Right hindlimb (tissue), 1 donor: ENCODE measurements around the gene C1orf35.
A peak's percentile ranks its signal among the peaks of the same experiment; 100 is the strongest.
"Not testable (repeated sequence)": the region's sequence is repeated elsewhere in the genome, so short reads cannot be mapped to it uniquely, and the experiment has no call there.

ENCODE experiments used
- DNase-seq: peaks from one replicate; pipeline ENCODE4 v3.0.0-alpha.2; 2018

C1orf35 gene

DNA sequence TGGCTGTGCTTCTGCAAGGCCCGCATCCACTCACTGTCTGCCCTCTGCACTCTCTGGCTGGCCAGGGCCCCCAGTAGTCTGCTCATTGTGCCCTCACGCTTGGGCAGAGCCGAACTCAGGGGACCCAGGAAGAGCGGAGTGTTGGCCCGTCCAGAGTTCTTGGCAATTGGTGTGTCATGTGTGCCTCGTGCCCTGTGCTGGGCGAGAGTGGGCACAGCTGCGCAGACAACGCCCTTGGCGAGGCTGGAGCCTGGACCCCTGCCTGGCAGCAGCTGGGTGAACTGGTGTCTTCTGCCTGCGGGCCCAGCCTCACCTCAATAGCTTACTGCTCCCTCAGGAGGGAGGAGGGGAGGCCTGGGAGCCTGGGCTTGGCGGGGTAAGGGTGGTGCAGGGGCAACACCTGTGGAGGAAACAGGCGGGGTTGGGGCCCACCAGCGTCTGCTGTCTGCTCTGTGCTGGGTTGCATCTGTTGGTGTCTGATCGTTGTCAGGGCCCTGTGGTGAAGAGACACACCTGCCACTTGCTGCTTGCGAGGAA is 39.1 kb upstream of the C1orf35 start:
- peak; percentile 53 for DNase-seq

DNA sequence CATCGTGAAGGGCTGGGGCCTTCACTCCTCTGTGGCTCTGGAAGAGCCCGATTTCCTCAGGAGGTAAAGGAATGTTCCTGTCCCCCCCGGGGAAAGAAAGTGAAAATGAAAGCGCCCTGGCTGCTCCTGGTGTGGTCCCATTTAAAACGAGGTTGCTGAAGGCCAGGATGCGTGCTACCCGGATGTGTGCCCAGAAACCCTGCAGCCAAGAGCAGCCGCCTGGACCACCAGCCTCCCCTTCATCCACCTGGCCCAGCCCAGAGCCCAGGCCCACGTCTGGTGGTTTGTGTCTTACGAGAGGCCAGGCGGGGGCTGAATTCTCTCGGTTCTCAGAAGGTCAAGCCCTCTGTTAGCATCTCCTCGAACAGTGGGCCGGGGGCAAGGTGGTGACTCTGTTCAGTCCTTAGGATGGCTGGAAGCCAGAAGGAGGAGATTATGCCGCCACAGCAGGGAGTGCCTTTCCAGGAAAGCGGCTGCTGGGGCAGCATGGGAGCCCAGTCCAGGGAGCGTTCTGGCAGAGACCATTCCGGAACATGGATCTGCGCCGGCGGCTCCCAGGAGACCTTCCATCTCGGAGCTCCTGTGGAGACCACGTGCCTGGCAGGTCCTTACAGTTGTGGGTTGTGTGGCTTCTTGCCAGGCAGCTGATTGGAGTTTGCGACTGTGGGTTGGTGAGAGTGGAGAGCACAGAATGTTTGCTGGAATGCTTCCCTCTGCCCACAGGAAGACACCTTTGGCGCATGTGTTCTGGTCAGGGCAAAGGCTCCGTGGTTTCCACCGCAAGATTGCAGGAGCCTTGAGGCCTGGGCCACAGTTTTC is 38.3 kb upstream of the C1orf35 start:
- DNase-seq, result peak; percentile 61

DNA sequence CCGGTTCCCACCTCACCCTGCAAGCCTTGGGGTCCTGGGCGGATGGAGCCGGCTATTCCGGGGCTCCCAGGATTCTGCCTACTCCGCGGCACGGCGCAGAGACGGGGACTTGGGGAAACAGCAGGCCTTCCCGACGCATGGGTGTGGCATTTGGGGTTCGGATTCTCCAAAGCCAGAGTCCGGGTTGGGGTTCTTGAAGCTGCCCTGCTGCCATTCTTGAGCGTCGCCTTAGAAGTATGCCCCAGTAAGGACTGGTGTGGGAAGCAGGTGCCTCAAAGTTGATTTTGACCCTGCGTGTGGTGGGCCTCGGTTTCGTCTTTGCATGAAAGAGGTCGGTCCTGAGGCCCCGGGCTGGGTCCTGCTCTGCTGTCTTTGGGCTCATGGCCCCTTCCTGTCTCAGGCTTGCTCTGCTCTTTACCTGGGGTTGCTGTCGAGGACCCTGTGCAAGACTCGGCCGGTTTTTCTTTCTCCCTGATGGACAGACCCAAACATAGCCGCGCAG is 37.6 kb upstream of the C1orf35 start:
- no peak for DNase-seq

DNA sequence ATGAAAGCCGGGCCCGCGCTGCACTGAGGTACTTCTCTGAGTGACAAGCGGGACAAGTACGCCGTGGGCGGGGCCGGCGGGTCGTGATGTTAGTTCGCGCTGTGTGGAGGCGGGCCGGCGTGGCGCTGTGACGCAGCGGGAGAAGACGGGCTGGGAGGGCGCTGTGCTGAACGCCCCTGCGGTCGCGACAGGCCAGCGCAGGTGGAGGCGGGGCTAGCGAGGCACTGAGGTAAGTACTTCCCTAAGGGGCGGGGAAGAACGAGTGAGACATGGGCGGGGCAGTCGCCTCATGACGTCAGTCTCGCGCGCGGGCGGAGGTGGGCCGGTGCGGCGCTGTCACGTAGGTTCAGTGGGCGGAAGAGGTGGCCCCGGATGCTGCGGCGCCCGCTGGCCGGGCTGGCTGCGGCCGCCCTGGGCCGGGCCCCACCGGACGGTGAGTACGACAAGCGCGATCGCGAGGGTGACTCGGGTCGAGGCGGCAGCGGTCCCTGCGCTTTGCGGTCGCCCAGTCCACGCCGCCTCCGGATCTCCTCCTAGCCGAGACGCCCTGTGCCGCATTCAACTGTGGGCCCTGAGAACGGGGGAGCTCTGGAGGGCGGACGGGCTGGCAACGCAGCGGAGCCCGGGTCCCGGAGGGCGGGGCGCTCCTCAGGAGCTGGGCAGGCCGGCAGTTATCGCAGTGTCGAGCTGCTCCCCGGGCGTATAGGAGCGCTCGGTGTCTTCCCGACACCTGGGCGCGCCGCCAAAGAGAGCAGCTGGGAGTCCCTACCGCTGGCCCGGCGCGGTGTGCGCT is 37.0 kb upstream of the C1orf35 start, which contains the start of gene GUK1:
Gene GUK1, plus strand, starts transcription at position 349 of the 793 bp plus-strand sequence. Its CDS starts 24 bp downstream, at position 373.
- peak; percentile 99 for DNase-seq

DNA sequence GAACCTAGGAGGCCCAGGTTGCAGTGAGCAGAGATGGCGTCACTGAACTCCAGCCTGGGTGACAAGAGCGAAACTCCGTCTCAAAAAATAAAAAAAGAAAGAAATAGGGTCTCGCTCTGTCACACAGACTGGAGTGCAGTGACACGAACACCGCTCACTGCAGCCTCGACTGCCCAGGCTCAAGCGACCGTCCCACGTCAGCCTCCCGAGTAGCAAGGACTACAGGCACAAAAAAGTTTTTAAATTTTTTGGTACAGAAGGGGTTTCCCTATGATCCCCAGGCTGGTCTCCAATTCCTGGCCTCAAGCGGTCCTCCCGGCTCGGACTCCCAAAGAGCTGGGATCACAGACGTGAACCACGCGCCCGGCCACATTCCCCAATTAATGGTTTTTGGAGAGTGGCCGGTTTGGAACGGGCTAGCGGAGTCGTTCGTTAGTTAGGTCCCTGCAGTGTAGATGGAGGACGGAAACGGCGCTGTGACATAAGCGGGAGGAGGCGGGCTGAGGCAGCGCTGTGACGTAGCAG is 36.3 kb upstream of the C1orf35 start:
- DNase-seq, result no peak

DNA sequence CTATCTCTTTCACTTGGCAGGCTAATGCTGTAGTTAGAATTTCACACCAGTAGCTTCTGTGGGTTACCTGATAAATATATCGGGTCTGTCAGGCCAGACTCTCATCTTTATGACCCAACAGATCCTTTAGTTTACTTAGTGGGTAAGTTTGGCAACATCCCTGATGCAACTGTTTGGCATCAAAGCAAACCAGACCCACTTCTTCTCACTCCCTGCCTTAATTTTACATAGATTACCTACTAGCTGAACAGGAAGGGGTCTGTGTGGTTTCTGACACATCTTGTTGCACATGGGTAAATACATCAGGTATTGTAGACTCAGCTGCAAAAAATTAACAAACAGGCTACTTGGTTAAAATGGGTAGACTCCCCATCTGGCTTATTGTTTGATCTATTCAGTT is 33.8 kb upstream of the C1orf35 start:
- no peak for DNase-seq

DNA sequence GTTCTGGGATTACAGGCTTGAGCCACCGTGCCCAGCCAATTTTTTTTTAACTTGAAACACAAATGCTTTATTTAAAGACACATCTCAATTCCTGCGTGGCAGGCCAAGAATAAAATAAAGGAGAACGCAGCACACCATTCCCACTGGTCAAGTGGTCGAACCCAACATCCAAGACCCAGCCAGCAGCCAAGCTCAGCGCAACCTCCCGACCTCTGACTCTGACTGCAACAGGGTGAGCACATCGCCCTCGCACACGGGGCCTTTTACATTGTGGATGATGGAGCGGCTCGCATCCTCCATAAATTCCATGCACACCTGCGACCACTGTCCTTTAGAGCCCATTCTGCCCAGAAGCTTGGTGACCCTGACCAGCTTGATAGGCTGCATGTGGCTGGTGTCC is 31.5 kb upstream of the C1orf35 start:
- no peak for DNase-seq

DNA sequence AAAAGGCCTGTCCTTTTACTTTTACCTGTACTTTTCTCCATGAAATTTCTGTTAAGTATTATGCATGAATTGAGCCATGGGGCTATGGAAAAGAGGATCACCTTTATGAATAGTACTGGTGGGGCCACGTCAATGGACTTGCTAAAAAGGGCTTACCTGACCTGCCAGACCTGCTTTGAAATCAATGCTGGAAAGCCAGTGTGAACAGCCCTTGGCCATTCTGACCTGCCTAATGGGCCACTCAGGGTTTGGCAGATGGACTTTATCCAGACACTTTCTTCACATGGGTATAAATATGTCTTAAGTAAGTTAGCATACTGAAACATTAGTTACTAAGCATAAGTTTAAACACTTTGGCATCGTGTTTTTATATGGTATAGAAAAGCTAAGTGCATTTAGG is 28.6 kb upstream of the C1orf35 start:
- DNase-seq, result no peak

DNA sequence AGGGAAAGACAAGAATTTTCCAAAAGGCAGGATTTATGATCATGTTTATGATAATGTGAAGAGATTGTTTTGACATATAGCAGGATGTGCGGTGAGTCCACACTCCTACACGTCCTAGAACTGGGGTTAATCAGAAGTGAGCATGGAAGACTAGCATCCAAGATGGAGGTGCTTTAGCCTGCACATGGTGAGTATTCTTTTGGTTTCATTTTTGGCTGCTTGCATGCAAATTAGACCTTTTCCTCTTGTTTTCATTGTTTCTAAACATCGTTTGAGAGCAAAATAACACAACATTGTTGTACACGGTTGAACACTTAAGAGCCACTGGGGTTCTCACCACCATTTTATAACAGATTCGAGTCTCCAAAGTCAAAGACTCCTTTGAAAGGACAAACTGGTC is 22.1 kb upstream of the C1orf35 start:
- DNase-seq, result no peak

DNA sequence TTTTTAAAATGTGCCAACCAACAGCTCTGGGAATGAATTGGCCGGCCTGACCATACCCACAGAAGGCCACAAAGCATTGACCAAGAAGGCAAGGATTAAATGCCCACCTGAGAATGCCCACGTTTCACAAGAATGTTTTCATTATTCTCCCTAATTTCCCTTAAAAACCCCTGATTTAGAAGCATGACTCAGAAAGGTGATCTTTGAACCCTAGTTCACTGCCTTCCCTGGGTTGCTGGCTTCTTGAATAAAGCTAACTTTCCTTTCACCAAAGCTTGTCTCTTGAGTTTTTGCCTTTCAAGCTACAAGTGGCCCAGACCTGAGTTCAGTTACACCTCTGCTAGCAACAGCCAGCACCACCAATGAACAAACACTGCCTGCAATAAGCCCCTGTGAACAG is 20.4 kb upstream of the C1orf35 start:
- no peak for DNase-seq

DNA sequence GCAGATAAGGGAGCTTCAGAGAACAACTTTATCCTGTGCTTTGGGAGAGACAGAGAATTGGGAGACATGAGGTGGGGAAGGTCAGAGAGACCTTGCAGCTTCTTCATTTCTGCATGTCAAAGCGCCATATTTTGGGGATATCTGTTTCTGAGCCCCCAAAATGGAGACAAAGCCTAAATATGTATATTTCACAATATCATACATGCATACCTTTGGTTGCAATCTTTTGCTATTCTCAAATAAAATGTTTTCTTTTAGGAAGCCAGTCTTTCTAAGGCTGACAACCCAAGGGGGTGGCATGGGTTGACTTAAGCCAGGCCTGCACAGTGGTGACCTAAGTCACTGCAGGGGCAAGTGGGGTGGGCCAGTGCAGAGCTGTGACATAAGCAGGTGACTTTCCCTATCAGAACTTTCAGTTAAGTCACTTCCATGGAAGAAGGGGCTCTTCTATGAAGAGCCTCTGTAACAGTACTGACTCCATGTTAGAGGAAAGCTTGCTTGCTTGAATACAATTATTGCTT is 19.9 kb upstream of the C1orf35 start:
- DNase-seq, result no peak

DNA sequence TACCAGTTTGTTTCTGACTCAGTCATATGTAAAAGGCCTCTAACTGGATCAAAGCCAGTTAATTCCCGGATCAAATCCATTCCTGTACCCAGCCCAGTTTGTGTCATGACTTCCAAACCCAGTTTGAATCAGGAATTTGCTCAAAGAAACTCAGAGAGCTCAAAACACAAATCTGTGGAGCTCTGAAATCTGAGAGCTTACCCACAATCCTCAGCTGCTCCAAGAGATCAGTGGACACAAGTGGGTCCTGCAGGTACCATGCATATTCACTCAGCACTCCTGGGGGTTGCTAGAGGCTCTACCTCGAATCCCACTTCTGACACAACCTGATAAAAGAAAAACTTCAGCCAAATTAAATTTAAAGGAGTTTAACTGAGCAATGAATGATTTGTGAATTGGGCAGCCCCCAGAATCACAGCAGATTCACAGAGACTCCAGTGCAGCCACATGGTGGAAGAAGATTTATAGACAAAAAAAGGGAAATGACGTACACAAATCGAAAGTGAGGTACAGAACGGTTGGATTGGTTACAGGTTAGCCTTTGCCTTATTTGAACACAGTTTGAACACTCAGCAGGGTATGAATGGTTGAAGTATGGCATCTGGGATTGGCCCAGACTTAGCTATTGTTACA is 17.8 kb upstream of the C1orf35 start:
- DNase-seq, result no peak

DNA sequence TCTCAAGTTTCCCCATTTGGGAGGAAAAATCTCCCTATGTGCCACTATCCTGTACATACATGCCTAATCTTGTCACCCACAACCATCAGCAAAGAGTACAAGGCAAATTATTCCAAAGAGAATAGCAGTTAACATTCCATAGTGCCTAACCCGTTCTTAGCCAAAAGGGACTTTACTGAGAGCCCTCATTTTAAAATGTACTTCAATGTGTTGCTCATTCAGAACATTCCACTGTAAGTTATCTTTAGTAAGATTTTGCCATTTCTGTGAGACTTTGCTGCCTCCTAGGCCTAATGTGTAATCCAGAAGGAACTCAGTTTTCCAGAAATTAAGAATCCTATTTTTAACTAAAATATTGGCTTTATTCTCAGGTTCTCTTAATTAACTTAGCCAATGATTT is 17.2 kb upstream of the C1orf35 start:
- DNase-seq, result no peak

DNA sequence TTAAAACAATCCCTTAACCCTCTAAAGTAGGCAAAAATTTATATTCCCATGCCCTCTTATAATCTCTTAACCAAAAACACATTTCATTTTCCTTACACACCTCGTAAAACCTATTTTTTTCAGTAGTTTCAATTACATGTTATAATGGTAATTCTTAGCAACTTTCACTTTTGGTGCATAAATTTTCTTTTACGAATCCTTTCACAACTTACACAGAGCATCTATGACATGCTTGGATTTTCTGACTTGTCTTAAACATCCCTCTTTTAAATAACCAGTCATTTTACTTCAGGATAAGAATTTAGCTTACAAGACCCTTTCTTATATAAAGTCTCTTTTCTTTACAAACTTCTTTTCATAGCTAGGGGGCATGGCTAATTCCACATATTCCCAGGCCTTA is 14.9 kb upstream of the C1orf35 start:
- DNase-seq, result no peak

DNA sequence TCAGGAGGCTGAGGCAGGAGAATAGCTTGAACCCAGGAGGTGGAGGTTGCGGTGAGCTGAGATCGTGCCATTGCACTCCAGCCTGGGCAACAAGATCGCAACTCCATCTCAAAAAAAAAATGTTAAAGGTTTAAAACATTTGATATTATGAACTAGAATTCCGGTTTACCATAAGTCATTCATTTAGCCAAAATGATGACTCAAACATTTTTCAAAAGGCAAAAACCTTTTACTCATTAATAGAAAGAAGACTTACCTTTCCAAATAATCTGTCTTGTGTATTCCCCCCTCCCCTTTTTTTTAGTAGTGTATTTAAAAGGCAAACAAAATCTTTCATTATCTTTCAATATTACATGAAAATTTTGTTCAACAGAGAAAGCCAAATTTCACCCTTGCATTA is 14.2 kb upstream of the C1orf35 start:
- DNase-seq, result no peak

DNA sequence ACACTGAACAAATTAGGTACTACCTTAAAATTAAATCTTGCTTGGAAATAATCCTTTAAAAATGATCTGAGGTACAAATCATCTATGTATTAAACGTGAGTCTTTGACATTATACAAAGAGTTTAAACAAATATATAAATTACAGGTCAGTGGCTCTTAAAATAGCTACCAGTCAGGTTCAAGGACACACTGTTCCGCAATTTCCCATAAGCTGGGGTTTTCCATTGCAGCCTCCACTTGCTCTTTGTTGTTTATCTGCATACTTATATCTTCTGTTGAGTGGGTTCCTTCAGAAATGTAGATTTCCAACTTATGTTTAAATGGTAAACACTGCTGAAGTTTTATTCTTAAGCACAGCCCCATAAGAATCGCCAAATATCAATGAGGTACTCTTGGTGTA is 11.7 kb upstream of the C1orf35 start:
- DNase-seq, result no peak

DNA sequence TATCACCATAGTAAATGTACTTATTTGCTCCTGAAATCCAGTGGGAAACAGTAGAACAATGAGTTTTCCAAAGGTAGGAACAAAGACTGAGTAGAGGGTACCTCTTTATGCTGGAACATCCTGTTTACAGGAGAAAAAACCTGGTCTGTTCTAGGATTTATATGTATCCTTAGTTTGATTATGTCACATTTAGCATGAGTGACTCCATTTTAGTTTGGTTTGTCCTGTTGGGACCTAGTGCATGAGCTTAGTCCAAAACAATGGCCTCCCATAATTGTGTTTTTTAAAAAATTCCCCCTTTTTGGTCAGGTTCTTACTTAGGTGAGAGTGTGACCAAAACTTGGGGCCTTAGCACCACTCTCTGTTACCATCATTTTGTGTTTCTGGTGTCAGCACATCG is 9.5 kb upstream of the C1orf35 start:
- no peak for DNase-seq

DNA sequence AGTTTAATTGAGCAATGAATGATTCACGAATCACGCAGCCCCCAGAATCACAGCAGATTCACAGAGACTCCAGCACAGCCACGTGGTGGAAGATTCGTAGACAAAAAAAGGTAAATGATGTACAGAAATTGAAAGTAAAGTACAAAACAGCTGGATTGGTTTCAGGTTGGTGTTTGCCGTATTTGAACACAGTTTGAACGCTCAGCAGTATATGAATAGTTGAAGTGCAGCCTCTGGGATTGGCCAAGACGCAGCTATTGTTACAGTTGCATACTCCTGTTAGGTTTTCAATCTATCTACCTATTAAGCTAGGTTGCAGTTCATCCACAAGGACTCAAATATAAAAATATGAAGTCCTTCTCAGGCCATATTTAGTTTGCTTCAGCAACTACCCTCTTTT is 9.0 kb upstream of the C1orf35 start:
- DNase-seq, result no peak

DNA sequence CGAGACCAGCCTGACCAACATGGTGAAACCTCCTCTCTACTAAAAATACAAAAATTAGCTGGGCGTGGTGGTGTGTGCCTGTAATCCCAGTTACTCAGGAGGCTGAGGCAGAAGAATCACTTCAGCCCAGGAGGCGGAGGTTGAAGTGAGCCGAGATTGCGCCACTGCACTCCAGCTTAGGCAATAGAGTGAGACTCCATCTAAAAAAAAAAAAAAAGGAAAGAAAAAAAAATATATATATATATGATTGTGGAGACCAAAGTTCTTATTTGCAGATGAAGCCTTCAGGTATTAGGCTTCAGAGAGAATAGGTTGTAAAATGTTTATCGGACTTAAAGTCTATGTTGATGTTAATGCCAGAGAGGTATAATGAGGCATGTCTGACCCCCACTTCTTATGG is 8.2 kb upstream of the C1orf35 start:
- DNase-seq, result not testable (repeated sequence)

DNA sequence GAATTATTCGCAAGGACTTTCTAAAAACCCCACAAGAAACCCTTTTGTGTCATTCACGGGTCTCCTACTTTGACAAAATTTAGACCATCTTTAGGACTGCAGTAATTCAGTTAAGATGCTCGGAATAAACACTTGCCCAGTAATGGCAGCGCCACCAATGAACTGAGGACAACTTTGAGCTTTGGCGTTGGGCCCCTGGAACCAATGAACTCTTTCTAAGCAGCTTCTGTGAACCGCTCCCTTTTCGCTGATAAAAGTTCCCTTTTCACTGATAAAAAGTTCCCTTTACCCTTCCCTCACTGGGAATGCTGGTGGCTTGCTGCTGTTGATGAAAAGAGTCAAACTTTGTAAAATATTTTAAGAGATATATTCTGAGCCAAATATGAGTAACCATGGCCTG is 7.4 kb upstream of the C1orf35 start:
- DNase-seq, result no peak

DNA sequence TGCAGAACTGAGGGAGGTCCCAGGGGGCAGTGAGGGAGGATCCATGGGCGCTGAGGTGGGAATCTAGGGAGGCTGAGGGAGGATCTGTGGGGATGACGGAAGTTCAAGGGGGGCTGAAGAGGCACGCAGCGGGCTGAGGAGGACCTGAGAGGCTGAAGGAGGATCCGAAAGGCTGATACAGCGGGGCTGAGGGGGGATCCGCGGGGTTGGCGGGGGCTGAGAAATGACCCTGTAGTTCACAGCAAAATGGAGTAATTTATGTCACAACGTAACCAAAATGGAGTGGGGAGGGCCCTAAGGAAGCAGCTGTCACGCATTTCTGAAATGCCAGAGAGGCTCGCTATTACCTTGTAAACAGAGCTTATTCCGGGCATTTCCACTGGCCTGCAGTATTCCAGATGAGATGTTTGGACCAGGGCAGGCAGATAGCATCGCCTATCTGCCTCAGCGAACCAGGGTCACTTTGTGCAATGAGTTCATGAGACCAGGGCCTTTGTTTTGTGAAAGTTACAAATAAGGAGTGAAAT is 6.9 kb upstream of the C1orf35 start:
- DNase-seq, result peak; percentile 34
